LNCAP (cell line): ENCODE measurements around the gene FAM149A.

Experiments used
- TF ChIP-seq, protein P1 (sequence below): fragments of 450-650 bp; IDR thresholded peaks from 2 replicates; pipeline ENCODE4 v1.5.1; 2017; ENCODE audit warnings: mild to moderate bottlenecking

The FAM149A gene

DNA sequence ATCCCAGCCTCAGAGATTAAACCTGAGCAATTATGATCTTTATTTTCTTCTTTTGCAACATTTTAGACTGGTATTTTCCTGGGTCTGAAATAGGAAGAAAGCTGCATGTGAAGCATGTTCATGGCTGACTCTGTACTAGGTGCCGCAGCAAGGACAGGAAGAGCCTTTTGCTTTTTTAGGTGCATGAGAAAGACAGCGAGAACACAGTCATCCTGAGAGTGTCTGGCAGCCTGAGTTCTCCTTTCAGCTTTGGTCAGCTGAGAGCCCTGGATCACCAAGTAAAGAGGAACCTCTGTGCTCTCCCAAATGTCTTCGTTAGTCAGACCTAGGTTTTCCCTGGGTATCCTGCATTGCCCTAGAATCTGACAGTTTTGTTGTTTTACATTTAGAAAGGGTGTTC, 29.8 kb downstream of the FAM149A start:
- TF ChIP-seq, protein P1, sequence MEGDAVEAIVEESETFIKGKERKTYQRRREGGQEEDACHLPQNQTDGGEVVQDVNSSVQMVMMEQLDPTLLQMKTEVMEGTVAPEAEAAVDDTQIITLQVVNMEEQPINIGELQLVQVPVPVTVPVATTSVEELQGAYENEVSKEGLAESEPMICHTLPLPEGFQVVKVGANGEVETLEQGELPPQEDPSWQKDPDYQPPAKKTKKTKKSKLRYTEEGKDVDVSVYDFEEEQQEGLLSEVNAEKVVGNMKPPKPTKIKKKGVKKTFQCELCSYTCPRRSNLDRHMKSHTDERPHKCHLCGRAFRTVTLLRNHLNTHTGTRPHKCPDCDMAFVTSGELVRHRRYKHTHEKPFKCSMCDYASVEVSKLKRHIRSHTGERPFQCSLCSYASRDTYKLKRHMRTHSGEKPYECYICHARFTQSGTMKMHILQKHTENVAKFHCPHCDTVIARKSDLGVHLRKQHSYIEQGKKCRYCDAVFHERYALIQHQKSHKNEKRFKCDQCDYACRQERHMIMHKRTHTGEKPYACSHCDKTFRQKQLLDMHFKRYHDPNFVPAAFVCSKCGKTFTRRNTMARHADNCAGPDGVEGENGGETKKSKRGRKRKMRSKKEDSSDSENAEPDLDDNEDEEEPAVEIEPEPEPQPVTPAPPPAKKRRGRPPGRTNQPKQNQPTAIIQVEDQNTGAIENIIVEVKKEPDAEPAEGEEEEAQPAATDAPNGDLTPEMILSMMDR: no peak

DNA sequence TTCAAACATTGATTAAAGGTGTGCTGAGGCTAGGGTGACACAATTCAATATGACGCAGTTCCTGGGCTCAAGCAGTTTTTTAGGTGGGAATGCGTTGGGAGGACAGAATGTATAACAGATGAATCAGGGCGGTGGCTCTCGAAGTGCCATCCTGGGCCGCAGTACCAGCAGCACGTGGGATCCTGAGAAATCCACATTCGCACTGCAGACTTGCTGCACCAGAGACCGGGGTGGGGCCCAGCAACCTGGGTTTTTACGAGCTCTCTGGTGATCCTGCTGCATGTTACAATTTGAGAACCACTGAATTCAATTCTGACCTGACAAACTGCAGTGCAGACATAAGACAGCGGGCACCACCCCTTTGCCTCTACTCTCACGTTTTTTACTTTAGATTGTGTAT, 30.4 kb downstream of the FAM149A start:
- TF ChIP-seq, protein P1: no peak

DNA sequence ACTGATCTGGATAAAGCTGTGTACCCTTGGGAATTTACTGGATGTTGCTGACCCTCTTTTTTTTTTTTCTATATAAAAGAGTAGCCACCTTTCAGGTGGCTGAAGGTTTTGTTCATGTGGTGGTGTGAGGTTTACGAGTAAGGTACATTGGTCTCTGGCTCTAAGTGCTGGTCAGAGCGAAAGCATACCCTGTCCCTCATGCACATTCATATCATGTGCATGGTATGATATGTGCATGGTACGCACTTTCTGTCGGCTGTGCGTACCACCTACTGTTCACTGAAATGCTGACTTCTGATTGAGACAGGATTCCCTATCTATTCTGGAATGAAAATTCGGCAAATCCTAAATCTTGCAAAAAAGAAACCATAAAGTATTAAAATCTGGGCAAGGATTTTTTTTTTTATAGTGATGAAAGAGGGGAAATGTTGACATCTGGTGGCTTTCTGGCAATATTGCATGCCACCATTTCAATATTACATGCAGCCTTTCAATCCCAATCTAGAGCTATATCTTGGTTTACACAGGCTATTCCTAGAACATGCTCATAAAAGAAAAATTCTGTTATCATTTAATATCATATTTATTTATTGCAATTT, 32.8 kb downstream of the FAM149A start:
- TF ChIP-seq, protein P1: peak; percentile 77

DNA sequence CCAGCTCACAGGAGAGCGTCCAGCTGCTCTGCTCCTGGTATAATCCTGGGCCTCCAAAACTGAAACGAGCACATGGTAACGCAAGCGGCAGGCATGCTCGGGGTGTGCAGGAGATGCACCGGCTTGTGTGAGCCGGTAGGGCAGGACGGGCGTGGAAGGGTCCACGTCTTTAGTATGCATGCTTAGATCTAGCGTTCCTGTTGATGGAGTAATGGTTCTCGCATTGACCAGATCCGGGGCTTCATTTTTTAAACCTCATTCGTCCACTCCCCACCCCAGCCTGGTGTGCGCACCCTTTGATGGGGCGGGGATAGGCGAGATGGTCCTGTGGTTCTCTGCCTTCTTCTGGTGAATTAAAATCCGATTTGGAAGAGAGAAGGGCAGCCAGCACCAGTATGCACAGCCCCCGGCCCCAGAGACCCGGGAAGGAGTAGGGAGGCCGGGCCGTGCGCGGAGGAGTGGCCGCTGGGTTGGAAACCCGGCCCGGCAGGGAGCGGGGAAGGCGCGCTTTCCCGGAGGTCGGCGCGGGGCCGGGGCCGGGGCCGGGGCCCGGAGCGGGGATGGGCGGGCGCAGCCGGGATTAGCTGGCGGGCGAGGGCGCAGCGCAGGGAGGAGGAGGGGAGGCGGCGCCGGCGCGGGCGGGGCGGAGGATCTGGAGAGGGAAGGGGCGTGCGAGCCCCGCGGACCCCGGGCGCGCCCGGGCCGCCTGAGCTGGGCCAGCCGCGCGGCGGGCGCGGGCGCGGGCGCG, 39.9 kb downstream of the FAM149A start:
- TF ChIP-seq, protein P1: no peak

DNA sequence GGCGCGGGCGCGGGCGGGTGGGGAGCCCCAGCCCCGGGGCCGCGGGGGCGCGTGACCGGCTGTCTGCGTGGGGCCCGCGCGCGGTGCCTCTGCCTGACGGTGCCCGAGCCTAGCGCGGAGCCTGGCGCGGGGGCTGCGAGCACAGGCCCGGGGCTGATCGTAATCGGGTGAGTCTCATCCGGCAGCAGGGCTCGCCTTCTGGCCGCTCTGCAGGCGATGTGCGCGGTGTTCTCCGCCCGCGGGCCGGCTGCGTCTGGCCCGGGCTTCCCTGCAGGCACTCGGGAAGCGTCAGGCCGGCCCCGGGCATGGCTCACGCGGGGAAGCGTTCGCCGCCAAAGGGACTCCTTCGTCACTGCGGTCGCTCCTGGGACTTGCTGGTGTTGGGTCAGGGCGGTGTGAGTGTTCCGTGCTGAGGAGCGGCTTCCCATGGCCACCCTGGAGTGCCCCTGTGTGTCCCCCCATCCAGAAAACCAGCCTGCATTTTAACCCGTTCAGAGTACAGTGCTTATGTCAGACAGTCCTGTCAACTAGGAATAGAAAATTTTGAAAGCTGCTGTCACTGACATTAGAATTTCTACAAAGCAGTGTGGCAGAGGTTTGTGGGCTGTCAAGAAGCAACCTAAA, 40.6 kb downstream of the FAM149A start:
- TF ChIP-seq, protein P1: no peak

DNA sequence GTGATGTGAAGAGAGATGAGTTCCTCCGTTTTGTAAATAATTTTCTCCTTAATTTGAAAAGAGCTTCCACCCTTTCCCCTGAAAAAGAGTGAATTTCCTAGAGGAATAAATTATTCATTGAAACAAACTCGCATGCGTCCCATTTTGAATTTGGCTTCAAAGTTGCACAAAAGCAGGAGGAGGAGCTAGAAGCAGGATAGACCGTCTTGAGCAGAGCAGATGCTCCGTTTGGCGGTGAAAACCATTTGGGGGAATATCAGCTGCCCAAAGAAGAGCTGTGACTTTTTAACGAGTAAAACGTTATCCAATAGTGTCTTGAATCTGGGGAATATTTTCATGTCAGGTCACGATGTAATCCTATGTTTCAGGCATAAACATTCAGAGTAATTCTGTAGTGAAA, 42.0 kb downstream of the FAM149A start:
- TF ChIP-seq, protein P1: no peak

DNA sequence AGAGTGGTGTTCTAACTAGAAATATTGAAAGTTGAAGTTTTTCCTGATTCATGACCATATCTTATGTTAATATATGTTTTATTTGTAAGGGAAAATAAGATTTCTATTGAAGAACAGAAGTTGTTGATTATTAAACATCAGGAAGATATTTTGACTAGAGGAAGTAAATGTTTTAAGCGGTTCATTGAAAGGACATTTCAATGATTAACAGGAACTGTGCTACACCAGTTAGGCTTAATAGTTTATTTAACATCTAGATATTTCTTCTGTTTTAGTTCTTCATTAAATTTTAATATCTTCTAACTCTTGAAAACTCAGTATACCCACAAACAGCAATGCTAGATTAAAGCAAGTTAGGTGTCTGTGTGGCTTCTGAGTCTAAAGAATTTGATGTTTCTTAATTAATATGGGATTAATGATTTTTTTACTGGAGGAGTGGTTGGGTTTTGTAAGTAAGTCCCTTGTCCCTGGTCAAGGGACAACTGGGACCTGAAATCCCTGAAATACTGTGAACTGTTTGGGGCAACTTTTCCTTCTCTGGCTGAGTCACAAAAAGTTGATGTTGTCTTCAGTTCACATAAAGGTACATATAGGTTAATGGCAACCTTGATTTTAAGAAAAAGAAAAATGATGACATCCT, 44.0 kb downstream of the FAM149A start:
- TF ChIP-seq, protein P1: no peak
